GM03348 (cell line): ENCODE data around the gene LIME1.
"Not testable (repeated sequence)": the region's sequence is repeated elsewhere in the genome, so short reads cannot be mapped to it uniquely, and the experiment has no call there.

Source experiments
- DNase-seq: peaks from one replicate; pipeline ENCODE4 v3.0.0; 2012; ENCODE audit warnings: low spot score

Gene LIME1

DNA sequence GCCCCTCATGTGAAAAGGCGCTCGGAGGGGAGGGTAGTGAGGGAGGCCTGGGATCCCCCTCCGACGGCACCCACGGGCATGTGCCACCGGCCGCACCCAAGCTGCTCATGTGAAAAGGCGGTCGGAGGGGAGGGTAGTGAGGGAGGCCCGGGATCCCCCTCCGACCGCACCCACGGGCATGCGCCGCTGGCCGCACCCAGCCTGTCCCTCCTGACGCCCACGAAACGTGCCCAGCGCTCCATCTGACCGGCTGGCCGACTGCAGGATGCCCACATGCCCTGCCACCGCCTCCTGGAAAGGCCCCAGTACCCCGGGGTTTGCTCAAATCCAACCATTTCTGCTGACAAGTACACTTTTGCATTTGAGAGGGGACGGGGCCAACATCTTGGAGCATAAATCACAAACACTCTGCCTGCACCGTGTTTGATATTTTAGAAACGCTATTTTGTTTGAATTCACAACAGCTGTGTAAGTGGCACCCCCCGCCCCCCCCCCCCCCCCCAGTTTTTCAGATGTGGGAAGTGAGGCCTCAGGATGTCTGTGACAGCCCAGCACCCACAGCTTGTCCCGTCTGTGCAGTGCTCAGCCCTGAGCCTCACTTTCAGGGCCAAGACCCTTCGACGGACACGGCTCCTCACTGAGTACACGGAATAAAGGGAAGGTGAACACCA is 37.2 kb downstream of the LIME1 start:
- DNase-seq = no peak

DNA sequence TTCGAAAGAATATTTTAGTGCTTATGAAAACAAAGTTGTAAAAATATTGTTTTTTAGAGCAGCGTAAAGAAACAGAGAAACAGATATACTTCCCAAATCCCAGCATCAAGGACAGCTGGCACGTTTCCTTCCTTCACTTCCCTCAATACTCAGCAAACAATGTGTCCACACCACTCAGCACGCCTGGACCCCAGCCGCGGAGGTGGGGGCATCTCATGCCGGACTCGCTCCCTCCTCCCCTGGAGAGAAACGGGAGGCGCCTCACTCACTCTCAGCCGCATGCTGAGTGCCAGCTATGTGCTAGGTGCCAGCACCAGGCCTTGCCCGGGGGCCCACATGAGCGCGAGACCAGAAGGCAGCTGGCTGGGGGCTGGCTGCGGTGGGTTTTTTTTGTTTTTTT is 37.8 kb downstream of the LIME1 start:
- DNase-seq = peak; percentile 66

DNA sequence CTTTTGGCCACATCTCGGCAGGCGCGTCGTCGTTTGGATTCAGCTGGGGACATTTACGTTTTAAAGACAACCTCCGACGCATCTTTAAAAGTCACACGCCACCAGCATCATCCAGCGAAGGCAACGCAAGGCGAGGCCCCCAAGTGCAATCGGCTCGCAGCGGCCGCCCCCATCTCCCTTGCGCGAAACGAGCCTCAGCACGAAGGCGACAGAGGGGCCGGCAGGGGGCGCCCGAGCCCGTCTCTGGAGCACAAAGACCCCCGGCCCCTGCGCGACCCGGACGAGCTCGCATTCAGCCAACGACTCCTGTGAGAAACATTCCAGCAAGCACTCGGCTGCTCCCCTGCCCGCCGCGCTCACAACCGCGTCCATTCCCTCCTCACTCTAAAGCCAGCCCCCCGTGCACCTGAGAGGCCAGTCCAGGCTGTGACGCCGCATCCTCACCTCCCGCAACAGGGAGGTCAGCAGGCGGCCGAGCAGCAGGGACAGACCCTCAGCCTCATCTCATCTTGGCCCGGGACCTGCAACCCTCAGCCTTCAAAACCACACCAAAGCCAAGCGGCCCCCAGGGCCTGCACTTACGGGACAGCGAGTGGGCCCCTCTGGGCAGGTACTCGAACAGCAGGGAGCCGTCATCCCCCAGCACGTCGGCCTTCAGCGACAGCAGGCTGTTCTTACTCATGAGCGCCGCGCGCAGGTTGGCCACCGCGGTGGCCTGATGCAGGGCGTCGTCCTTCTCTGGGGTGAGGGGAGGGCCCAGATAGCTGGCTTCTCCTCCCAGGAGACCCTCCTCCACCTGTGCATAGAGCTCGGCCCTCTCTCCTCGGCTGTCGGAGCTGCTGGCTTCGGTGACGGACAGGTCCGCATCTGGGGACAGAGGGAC is 38.9 kb downstream of the LIME1 start:
- DNase-seq = peak; percentile 87

DNA sequence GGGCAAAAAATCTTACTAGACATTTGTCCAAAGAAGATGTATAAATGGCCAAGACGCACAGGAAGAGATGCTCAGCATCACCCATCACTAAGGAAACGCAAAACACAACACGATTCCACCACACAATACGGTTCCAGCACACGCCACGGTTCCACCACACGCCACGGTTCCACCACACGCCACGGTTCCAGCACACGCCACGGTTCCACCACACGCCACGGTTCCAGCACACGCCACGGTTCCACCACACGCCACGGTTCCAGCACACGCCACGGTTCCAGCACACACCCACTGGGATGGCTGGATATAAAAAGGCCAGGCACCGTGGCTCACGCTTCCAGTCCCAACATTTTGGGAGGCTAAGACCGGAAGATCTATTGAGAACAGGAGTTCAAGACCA is 40.4 kb downstream of the LIME1 start:
- DNase-seq = not testable (repeated sequence)

DNA sequence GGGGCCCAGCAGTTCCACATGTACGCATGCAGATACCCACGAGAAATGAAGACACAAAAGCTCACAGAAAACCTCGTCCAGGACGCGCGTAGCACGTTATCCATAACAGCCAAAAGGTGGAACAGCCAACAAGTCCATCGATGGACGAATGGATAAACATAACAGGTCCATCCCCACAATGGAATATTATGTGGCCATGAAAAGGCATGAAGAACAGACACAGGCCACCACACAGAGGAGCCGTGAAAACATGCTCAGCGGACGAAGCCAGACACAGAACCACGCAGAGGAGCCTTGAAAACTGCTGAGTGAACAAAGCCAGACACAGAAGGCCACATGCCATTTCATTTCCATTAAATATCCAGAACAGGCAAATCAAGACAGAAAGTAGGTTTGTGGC is 41.1 kb downstream of the LIME1 start:
- DNase-seq = no peak

DNA sequence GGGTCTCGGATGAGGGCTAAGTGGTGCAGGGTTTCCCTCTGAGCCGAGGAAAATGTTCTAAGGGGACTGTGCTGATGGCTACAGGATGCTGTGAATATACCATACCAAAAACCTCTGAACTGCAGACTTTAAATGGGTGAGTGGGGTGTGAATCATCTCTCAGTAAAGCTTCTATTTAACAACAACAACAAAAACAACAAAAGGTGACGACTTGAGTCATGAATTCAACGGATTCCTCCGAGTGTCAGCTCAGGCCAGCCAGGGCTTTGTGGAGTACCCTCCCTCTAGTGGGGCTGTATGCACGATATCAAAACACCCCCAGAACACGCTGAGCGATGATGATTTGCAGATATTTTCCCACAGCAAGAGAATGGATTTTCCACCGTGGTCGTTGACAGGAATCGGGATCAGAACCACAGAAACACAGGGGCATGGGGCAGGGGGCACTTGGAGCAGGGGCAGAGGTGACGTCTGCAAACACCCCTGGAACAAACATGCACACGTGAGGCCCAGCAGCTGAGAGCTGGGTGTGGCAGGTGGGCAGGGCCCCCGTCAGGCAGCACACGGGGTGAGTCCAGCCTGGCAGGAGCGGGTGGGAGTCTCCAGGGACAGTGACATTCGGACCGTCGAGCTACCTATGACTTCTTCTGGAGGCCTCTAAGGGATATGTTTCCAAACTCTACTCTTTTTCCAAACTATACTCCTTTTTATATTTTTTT is 41.7 kb downstream of the LIME1 start:
- no peak for DNase-seq

DNA sequence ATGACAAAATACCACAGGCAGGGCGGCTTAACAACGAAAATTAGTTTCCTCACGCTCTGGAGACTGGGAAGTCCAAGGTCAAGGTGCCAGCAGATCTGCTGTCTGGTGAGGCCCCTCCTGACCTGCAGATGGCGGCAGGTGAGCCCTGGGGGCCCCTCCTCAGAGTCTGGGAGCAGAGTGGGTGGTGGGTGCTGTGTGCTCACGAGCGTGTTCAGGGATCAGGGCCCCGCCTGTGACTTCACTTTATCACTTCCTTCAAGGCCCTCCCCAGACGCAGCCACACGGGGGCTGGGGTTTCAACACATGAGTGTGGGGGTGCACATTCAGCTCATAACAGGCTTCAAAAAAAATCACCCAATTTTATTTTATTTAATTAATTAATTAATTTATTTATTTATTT is 42.4 kb downstream of the LIME1 start:
- no peak for DNase-seq

DNA sequence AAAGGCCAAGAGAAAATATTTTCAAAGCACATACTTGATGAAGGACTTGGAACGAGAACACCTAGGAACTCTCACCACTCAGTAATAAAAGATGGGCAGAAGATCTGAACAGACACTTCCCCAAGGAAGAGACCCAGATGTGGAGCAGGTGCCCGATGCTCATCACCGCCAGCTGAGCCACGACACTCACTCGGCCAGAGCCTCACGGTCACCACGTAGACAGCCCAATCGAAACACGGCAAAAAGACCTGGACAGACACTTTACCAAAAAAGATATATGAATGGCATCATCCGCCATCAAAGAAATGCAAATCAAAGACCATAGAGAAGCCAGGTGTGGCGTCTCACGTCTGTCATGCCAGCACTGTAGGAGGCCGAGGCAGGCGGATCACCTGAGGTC is 44.7 kb downstream of the LIME1 start:
- DNase-seq = no peak

DNA sequence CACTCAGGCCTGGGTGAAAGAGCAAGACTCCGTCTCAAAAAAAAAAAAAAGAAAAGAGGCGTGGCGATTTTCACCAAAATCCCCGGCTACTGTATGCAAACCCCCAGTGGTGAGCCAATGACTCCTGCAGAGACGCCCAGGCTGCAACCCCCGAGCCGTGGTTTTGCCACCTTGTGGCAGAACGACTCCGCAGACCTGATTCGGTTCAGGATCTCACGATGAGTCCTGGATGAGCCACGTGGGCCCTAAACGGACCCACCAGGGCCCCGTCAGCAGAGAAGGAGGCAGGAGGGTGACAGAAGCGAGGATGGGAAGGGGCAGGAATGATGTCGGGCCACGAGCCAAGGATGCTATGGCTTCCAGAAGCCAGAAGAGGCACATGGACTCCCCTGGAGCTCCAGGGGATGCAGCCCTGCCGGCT is 45.6 kb downstream of the LIME1 start:
- DNase-seq = no peak

DNA sequence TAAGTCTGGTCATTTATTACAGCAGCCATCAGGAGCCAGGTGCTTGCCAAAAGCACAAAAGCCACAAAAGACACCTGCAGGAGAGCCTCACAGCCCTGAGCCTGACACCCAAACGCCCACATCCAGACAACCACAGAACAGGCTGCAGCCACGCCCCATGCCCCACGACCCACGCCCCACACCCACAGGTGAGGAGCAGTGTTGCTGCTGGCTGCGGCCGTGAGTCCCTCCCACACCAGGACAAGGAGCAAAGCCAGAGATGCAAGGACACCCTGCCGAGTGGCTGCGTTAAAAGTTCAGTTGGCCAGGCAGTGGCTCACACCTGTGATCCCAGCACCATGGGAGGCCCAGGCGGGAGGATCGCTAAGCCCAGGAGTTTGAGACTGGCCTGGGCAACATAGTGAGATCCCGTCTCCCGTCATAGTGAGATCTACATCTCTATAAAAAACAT is 46.1 kb downstream of the LIME1 start:
- DNase-seq = no peak

DNA sequence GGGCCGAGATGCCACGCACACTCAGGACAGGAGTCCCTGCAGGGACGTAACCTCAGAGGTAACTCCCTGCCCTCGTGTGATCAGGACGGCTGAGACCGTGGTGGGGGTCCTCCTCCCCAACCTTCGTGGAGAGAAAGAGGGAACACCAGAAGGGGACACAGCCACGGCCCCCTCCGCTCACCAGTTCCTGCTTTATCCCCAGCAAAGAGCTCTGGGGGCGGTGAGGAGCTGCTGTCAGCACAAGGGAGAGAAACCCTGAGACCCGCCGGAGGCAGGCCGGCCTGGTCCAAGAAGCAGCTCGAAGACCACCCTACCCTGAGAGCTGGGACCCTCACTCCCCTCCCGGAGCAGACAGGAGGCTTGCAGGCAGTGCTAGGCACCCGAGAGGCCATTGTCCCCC is 47.5 kb downstream of the LIME1 start:
- no peak for DNase-seq

DNA sequence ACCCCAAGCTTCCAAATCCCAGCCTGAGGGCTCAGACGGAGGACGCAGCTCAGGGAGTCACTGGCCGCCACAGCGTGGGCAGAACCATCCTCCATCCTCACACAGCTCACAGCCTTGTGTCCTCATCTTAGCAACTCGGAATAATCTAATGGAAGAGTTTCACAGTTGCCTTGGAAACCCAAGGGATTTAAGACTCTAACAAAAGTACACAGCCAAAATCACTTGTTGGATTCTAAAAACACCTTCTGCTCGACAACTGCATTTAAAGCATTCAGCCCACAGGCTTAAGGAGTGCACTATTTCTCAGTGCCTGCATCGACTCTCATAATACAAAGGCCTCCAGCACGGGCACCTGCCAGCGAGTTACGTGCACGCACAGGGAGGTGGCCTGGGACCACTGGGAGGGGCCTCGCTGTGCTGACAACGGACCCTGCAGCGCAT is 49.2 kb downstream of the LIME1 start:
- DNase-seq = no peak

DNA sequence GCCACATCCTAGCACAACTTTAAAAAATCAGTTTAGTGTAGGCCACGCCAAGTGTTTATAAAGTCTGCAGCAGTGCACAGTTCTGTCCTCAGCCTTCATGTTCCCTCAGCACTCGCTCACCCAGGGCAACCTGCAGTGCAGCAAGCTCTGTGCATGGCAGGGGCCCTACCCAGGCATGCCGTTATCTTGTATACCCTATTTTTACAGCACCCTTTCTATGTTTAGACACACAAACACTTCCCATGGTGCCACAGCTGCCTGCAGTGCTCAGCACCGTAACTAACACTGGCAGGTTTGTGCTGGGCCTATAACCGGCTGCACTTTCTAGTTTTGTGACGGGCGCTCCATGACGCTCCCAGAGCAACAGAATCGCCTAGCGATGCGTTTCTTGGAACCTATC is 50.8 kb downstream of the LIME1 start:
- no peak for DNase-seq

DNA sequence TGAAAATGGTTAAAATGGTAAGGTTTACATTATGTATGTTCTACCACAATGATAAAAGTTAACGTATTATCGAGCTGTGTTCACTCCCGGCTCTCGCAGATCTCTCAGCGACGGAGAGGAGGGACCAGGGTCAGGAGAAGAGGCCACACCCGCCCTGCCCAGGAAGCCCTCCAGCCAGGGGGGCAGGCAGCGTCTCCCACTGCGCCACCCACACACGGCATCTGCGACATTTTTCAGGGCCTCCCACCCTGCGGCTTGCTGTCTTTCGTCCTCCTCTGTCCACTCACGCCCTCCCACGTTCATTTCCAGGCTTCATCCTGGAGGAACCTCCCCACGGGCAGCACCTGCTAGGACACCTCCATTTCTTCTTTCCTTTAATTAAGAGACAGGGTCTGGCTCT is 51.3 kb downstream of the LIME1 start:
- no peak for DNase-seq
